OCI-LY7 (cell line): ENCODE measurements around the gene TCAP. TPM values are rescaled to one million over a fixed set of nuclear protein-coding genes. Genes with fewer than 3 reads are reported as not detected.

Experiments used
- BruUV-seq: library from RNA; stranded (reverse); fragments of 400-500 nt; replicated peaks from 2 replicates; lab custom pipeline; 2021; lab: Mats Ljungman, UMichigan
- CTCF ChIA-PET: fragments of 300-600 bp; sonication (Branson Sonifier 250); formaldehyde crosslinking; loops from one replicate; lab custom pipeline; 2022; ENCODE audit warnings: antibody characterized with exemption; ENCODE audit not compliant: unreplicated experiment; lab: Charles Lee
- POLR2A ChIA-PET: fragments of 300-600 bp; sonication (Branson Sonifier 250); formaldehyde crosslinking; loops from one replicate; lab custom pipeline; 2022; ENCODE audit warnings: antibody characterized with exemption; lab: Charles Lee
- DNase-seq: peaks from one replicate; pipeline ENCODE4 v3.0.0-alpha.2; 2015; ENCODE audit warnings: low spot score
- H2AFZ ChIP-seq: fragments of 200-600 bp; sonication (generic), shearing (Covaris generic); 2 replicates; pipeline ENCODE4 v1.6.1; 2014; ENCODE audit warnings: mild to moderate bottlenecking, antibody characterized with exemption, low read length, moderate library complexity
- H3K27ac ChIP-seq: fragments of 200-600 bp; sonication (generic); 2 replicates; pipeline ENCODE4 v1.5.1; 2014; ENCODE audit warnings: mixed run types, low read depth, mild to moderate bottlenecking, moderate library complexity, low read length, inconsistent platforms; ENCODE audit not compliant: poor library complexity, severe bottlenecking
- H3K36me3 ChIP-seq: fragments of 200-600 bp; sonication (generic); 2 replicates; pipeline ENCODE4 v1.6.1; 2014; ENCODE audit warnings: mild to moderate bottlenecking, antibody characterized with exemption, low read length, moderate library complexity, mixed read lengths; ENCODE audit not compliant: insufficient read depth
- H3K4me1 ChIP-seq: fragments of 200-600 bp; sonication (generic); 2 replicates; pipeline ENCODE4 v1.5.1; 2014; ENCODE audit warnings: mild to moderate bottlenecking, low read length; ENCODE audit not compliant: insufficient read depth, poor library complexity, severe bottlenecking
- H3K4me2 ChIP-seq: fragments of 200-600 bp; sonication (generic); 2 replicates; pipeline ENCODE4 v1.6.1; 2014; ENCODE audit warnings: mild to moderate bottlenecking, low read length
- H3K4me3 ChIP-seq: fragments of 200-600 bp; sonication (generic); 2 replicates; pipeline ENCODE4 v1.5.1; 2014; ENCODE audit warnings: mild to moderate bottlenecking, low read depth, low read length; ENCODE audit not compliant: poor library complexity, severe bottlenecking
- H3K79me2 ChIP-seq: fragments of 200-600 bp; sonication (generic); 2 replicates; pipeline ENCODE4 v1.6.1; 2016; ENCODE audit warnings: low read depth, mild to moderate bottlenecking, low read length, moderate library complexity, mixed read lengths; ENCODE audit not compliant: insufficient read depth
- H3K9me2 ChIP-seq: fragments of 200-600 bp; sonication (generic); 2 replicates; pipeline ENCODE4 v1.6.1; 2016; ENCODE audit warnings: mild to moderate bottlenecking, low read length, mixed read lengths; ENCODE audit not compliant: insufficient read depth
- H3K9me3 ChIP-seq: fragments of 200-600 bp; sonication (generic); 2 replicates; pipeline ENCODE4 v1.6.1; 2014; ENCODE audit warnings: mild to moderate bottlenecking, mixed run types, low read length, mixed read lengths
- H4K20me1 ChIP-seq: fragments of 200-600 bp; sonication (generic); 2 replicates; pipeline ENCODE4 v1.6.1; 2014; ENCODE audit warnings: mild to moderate bottlenecking, antibody characterized with exemption, low read length, moderate library complexity, mixed read lengths; ENCODE audit not compliant: insufficient read depth
- CTCF ChIP-seq: fragments of 200-600 bp; sonication (generic); conservative IDR thresholded peaks from 2 replicates; pipeline ENCODE4 v1.5.1; 2014; ENCODE audit warnings: mild to moderate bottlenecking, antibody characterized with exemption, low read length, moderate library complexity, mixed read lengths
- EZH2phosphoT487 ChIP-seq: fragments of 200-600 bp; sonication (generic); IDR thresholded peaks from 2 replicates; pipeline ENCODE4 v1.6.1; 2018; ENCODE audit warnings: low read depth, borderline replicate concordance, mild to moderate bottlenecking, mixed run types, antibody characterized with exemption, low read length, moderate library complexity, mixed read lengths
- intact Hi-C: fragments of 100-400 bp; cut with micrococcal nuclease; formaldehyde crosslinking; loops from one replicate; pipeline ENCODE4 v1.10.0; 2022; ENCODE audit not compliant: unreplicated experiment
- total RNA-seq, 2 experiments: library from RNA; depleted of rRNA in 1 of 2; stranded (reverse); fragments of >200 nt in 1 of 2; shearing (Covaris generic) in 1 of 2; gene quantifications; 2 replicates each; pipeline ENCODE4 v1.2.3, GENCODE V29; 2014 to 2022

Gene TCAP
- total RNA-seq, 2 experiments from 2014 or later: 1.5 to 2.7 TPM

- H3K9me3 ChIP-seq: no peaks in the 10 kb centered on the region
- ChIA-PET POLR2A (no interaction called here), CTCF (interaction anchor here (0.5 kb wide), 1 partner anchor 110 kb away, joined by 3 read pairs; no protein-coding TSS in a partner anchor)
- no peaks in the 10 kb centered on the region for H3K79me2 ChIP-seq
- H3K4me3 ChIP-seq: no peak overlapping the region
- DNase-seq: no peak
- no peak overlapping the region for H2AFZ ChIP-seq
- H3K36me3 ChIP-seq: no peaks in the 10 kb centered on the region
- BruUV-seq: no TSS peak
- intact Hi-C loops: no loop called here
- no peak for TF ChIP-seq CTCF
- TF ChIP-seq EZH2phosphoT487: no peak
- H3K27ac ChIP-seq: no peak overlapping the region
- H3K9me2 ChIP-seq: no peaks in the 10 kb centered on the region
- peaks cover 12% of the 10 kb centered on the region for H3K4me1 ChIP-seq
- H3K4me2 ChIP-seq: no peak overlapping the region
- no peaks in the 10 kb centered on the region for H4K20me1 ChIP-seq
These were observed 35.7 kb upstream of the TCAP start for GRCh38 chr17:39629494-39629880.

- H2AFZ ChIP-seq: no peak overlapping the region
- BruUV-seq: no TSS peak
- H3K79me2 ChIP-seq: no peaks in the 10 kb centered on the region
- H3K9me3 ChIP-seq: no peaks in the 10 kb centered on the region
- peaks cover 12% of the 10 kb centered on the region for H3K4me1 ChIP-seq
- H3K36me3 ChIP-seq: no peaks in the 10 kb centered on the region
- intact Hi-C loops: no loop called here
- no peak overlapping the region for H3K4me3 ChIP-seq
- H3K9me2 ChIP-seq: no peaks in the 10 kb centered on the region
- no peaks in the 10 kb centered on the region for H4K20me1 ChIP-seq
- DNase-seq: no peak
- TF ChIP-seq EZH2phosphoT487 (no peak), CTCF (no peak)
- no peak overlapping the region for H3K27ac ChIP-seq
- no peak overlapping the region for H3K4me2 ChIP-seq
- ChIA-PET POLR2A (no interaction called here), CTCF (interaction anchor here (0.5 kb wide), 1 partner anchor 110 kb away, joined by 3 read pairs; no protein-coding TSS in a partner anchor)
These were observed 35.3 kb upstream of the TCAP start for GRCh38 chr17:39629898-39630297.

- DNase-seq: no peak
- H3K4me3 ChIP-seq: no peak overlapping the region
- H2AFZ ChIP-seq: no peak overlapping the region
- no peaks in the 10 kb centered on the region for H3K9me2 ChIP-seq
- H3K79me2 ChIP-seq: no peaks in the 10 kb centered on the region
- intact Hi-C loops: no loop called here
- ChIA-PET POLR2A (interaction anchor here (0.6 kb wide), 1 partner anchor 490 kb away, joined by 4 read pairs; no protein-coding TSS in a partner anchor), CTCF (interaction anchor here (0.9 kb wide), 1 partner anchor 9 kb away, joined by 3 read pairs; no protein-coding TSS in a partner anchor)
- BruUV-seq: no TSS peak
- H3K36me3 ChIP-seq: no peaks in the 10 kb centered on the region
- H4K20me1 ChIP-seq: no peaks in the 10 kb centered on the region
- no peaks in the 10 kb centered on the region for H3K9me3 ChIP-seq
- H3K27ac ChIP-seq: no peak overlapping the region
- H3K4me1 ChIP-seq: peaks cover 25% of the 10 kb centered on the region
- TF ChIP-seq CTCF (no peak), EZH2phosphoT487 (no peak)
- no peak overlapping the region for H3K4me2 ChIP-seq
These were observed 33.7 kb upstream of the TCAP start for GRCh38 chr17:39631403-39631802.
